Stimulated activated CD4-positive, alpha-beta T cell treated with anti-CD3 and anti-CD28 coated beads, Interleukin-12 subunit alpha, Interleukin-12 subunit beta, amount 100 ng/mL, for 48 hours (primary cell): ENCODE data around the gene DPY19L3.
"Not testable (repeated sequence)": the region's sequence is repeated elsewhere in the genome, so short reads cannot be mapped to it uniquely, and the experiment has no call there.

Source experiments
- DNase-seq, 3 donors: peaks; one replicate each; pipeline ENCODE4 v3.0.0-alpha.2; 2020; ENCODE audit warnings: low read depth in 2 of 3, low spot score in 1 of 3

DPY19L3 gene

DNA sequence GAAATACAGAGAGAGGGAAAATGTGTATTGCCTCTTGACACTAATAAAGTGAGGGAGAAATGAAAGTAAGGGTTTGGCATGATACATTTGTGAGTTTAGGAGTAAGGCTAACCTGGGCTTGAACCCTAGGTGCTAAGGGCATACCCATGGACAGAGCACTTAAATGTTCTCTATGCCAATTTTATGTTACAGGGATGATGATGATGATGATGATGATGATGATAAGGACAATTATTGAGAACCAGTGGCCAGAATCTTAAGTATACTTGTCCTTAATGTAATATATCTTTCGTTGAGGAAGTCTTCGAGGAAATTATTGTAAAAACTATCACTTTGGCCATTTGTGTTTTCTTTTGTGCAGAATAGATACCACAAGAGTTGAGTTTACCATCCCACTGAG is 33.2 kb downstream of the DPY19L3 start:
- DNase-seq: no peak

- DNase-seq: no peak
These were observed 37.1 kb downstream of the DPY19L3 start for GRCh38 chr19:32442650-32443049.

DNA sequence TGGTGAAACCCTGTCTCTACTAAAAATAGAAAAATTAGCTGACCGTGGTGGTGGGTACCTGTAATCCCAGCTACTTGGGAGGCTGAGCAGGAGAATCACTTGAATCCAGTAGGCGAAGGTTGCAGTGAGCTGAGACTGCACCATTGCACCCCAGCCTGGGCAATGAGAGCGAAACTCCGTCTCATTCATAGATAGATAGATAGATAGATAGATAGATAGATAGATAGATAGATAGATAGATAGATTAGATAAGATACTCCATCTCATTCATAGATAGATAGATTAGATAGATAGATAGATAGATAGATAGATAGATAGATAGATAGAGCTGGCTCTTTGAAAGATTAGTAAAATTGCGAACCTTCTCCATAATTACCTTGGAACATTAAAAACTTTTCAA is 42.0 kb downstream of the DPY19L3 start:
- DNase-seq: not testable (repeated sequence)

- DNase-seq: no peak
These were observed 42.5 kb downstream of the DPY19L3 start for GRCh38 chr19:32448026-32448425.

GRCh38 chr19:32450217-32450616 is 44.6 kb downstream of the DPY19L3 start:
- DNase-seq: no peak

GRCh38 chr19:32453736-32454135 is 48.2 kb downstream of the DPY19L3 start:
- no peak for DNase-seq

DNA sequence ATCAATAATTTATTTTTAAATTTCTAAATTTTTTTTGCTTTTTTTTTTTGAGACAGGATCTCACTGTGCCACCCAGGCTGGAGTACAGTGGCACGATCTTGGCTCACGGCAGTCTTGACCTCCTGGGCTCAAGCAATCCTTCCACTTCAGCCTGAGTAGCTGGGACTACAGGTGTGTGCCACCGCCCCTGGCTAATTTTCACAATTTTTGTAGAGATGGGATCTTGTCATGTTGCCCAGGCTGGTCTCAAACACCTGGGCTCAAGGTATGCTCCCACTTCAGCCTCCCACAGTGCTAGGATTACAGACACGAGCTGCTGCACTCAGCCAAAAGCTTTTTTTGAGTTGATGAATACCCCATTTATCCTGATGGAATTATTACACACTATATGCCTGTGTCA is 50.8 kb downstream of the DPY19L3 start:
- no peak for DNase-seq

DNA sequence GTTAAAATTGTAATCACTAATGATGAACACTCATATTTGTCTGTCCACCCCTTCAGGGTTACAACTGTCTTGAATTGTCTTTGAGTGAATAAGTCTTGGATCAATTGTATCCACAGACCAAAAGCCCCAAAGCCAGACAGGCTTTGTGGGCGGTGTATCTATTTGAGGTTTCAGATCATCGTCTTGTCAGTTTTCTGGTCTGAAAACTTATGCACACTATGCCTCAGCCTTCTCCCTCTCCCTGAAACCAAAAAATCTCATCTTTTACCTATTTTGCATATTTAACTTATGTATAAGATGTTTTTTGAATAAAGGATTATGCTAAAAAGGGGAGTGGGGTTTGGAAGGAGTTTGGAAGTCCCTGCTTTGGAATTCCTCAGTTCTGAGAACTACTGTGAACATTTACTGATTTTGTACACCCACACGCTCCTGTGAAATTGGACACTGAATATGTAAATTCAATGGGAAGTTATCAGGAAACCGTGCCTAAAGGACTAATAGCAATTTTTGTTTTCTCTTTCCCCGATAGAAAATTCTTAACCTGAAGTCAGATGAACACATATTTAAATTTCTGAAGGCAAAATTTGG is 52.1 kb downstream of the DPY19L3 start:
- DNase-seq: no peak

- no peak for DNase-seq
These were observed 53.0 kb downstream of the DPY19L3 start for GRCh38 chr19:32458500-32459123.

DNA sequence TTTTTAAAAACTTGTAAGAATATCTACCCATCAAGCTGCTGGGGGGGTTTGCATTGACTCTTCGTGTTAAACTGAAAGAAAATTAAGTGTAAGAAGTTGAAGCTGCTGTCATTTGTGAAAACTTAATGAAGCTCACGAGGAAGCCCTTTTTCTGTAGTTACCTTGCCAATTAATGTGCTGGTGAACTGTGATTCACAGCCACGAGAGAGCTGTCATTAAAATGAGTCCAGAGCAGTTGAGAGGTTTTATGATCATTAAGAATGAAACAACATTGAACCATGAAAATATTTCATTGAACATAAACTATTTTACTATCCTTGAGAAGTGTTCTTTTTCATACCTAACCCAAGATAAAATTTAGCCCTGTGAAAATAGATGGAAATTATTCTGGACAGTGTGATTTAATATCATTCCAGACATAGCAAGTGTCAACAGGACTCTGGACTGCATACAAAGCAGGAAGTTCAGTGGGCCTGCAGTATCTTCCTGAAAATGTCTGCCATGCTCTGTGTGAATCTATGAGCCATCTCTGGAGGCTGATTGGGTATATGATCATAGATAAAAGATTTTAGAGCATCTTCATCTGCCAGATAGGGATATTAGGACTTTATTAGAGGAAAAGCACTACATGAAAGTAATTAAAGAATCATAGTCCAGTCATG is 53.8 kb downstream of the DPY19L3 start:
- no peak for DNase-seq

GRCh38 chr19:32460476-32460875 is 54.9 kb downstream of the DPY19L3 start:
- DNase-seq: no peak

GRCh38 chr19:32464279-32464678 is 58.7 kb downstream of the DPY19L3 start:
- DNase-seq: no peak

DNA sequence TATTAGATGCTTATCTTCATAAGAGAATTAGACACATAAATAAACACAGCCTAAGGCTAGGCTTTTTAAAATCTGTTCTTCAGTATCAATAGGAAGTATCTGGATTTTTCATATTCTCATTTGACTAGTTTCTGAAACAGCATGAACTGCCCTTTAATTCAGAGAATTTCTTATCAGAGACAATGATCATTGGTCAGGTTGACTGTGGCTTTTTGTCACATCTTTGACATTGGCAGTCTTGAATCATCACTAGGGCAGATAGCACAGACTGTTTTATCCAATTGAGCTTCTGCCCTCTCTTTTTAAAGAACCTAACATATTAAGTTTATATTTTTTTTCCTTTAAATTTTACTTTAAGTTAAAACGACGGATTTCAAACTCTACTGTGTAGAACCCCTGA is 59.6 kb downstream of the DPY19L3 start:
- no peak for DNase-seq

DNA sequence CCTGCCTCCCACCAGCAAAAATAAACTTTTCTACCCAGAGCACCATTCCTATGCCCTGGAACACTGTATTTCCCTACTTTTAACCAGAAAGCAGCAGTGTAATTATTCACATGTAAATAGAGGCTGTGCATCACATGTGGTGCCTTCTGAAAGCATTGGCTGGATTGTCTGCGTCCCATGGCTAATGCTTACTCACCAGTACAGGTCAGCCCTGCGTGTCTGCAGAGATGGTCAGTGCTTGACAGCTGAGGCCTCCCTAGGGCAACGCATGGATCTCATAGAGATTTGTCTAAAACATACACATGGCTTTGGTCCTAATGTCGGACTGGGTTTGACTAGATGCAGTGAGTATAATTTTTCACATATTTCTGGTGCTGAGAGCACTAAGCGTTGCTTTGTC is 64.2 kb downstream of the DPY19L3 start:
- DNase-seq: no peak

DNA sequence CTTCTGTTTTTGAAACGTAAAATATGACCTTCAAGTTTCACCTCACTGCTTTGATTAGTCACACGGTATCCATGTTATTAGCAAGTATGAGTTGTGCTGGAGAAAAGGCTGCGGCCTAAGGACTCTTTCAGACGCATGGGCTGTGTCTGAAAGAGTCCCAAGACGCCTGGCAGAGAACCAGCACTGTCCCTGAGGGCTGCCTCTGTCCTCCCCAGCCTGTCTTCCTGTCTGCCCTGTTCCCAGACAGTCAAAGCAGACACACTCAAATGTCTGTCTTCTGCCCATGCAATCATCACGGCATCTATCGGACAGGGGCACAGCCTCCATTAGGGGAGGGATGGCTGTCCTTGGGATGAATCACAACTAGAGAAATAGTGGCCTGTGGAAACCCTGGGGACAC is 65.5 kb downstream of the DPY19L3 start:
- DNase-seq: no peak

GRCh38 chr19:32471811-32472210 is 66.2 kb downstream of the DPY19L3 start:
- DNase-seq: no peak

- DNase-seq: no peak
These were observed 69.8 kb downstream of the DPY19L3 start for GRCh38 chr19:32475141-32476031.

DNA sequence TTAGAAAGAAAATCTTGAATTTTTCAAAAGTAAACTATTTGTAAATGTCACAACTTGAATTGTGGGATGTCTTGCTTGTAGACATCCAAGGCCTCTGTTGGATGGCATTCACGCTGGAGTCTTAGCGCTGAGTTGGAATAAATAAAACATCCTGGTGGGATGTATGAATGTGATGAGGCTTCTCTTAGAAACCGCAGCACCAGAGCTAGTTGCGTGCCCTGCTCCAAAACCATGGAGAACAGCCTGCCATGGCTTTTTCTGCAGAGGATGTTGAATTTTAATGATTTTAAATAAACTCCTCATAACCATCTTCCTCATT is 70.4 kb downstream of the DPY19L3 start:
- DNase-seq: no peak

GRCh38 chr19:32480321-32480720 is 74.8 kb downstream of the DPY19L3 start:
- DNase-seq: no peak

DNA sequence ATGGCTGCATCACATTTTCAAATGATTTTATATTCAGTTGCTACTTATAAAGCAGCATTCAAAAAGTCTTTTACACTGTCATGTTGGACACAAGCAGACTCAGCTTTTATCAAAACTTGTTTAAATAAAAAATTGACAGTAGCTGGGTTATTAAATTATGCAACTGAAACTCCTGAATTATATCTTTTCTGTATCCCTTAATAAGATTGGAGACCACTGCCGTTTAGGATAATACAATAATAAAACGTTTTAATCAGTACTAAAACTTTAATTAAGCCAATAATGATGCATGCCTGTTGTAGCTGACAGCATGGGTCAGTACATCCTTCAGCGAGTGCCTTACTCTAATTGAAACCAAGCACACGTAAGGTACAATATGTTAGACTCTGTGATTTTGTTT is 78.0 kb downstream of the DPY19L3 start:
- DNase-seq: no peak

DNA sequence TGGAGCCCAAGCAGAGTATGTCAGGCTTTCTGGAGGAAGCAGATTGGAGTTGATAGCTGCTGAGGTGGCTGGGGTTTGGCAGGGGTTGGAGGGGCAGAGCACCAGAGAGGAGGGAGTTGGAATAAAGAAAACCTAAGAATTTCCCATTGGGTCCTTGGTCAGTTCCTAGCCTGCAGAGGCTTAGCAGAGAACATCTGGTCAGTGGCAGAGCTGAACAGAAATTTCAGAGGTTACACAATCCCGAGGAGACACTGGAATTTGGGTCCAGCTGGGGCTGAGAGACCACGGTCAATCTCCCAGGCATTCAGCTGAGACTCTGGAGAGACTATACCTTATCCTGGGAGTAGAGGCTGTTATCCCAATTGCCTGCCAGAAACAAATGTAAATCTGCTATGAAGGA is 84.4 kb downstream of the DPY19L3 start:
- no peak for DNase-seq

- DNase-seq: no peak
These were observed 91.8 kb downstream of the DPY19L3 start for GRCh38 chr19:32497391-32497790.
